Stimulated activated CD4-positive, alpha-beta T cell treated with anti-CD3 and anti-CD28 coated beads, Interleukin-2, amount 100 ng/mL, for 4 hours (primary cell): ENCODE results near the gene PPWD1.
A peak's percentile ranks its signal among the peaks of the same experiment; 100 is the strongest.

ENCODE experiments used
- DNase-seq: peaks from one replicate; pipeline ENCODE4 v3.0.0-alpha.2; 2020; ENCODE audit warnings: low read depth

Gene PPWD1

GRCh38 chr5:65624025-65624570 lies 61.0 kb downstream of the PPWD1 start, which contains the start of gene TRIM23:
TRIM23 (minus strand) TSS chr5:65624333; CDS start chr5:65624274, 59 bp downstream.
- peak; percentile 86 for DNase-seq

- DNase-seq, result peak; percentile 74
These were observed 61.8 kb downstream of the PPWD1 start, which contains the start of the genes SHLD3 and TRAPPC13 for GRCh38 chr5:65624571-65625555. SHLD3 (plus strand) TSS chr5:65625027; CDS start chr5:65629588, 4,561 bp downstream. TRAPPC13 (plus strand) TSS chr5:65625027; CDS start chr5:65625061, 34 bp downstream.

GRCh38 chr5:65625743-65626142 lies 62.6 kb downstream of the PPWD1 start:
- no peak for DNase-seq

GRCh38 chr5:65630981-65631380 lies 67.9 kb downstream of the PPWD1 start:
- no peak for DNase-seq
